Measurements from ENCODE around the gene MAP2K3. TPM values are rescaled to one million over a fixed set of nuclear protein-coding genes. Genes with fewer than 3 reads are reported as not detected.

Gene MAP2K3
- polyA plus RNA-seq, 1 donor from 2014 or later, result 5.3 TPM

- Histone ChIP-seq H3K27me3 (ENCODE audit: insufficient read depth, low read depth, low read length) (no peaks in the 10 kb centered on the region), H3K4me3 (ENCODE audit: low read length) (no peak overlapping the region), H3K9me2 (ENCODE audit: insufficient read depth, low read length) (no peaks in the 10 kb centered on the region), H2AFZ (ENCODE audit: low read depth, low read length) (no peak overlapping the region), H3K36me3 (ENCODE audit: insufficient read depth, low read length) (no peaks in the 10 kb centered on the region), H3F3A (ENCODE audit: insufficient read depth, low read length, poor library complexity, severe bottlenecking) (no peaks in the 10 kb centered on the region), H4K20me1 (ENCODE audit: insufficient read depth) (no peaks in the 10 kb centered on the region), H3K4me2 (ENCODE audit: low read length) (no peak overlapping the region), H3K27ac (ENCODE audit: low read length) (no peak overlapping the region), H3K9me3 (ENCODE audit: low read length) (no peaks in the 10 kb centered on the region), H3K9ac (ENCODE audit: low read length) (no peak overlapping the region), H3K79me2 (replicated peaks; ENCODE audit: insufficient read depth, low read length) (no peaks in the 10 kb centered on the region)
- TF ChIP-seq MXI1 (conservative IDR thresholded peaks at IDR 0.05; ENCODE audit: poor library complexity, severe bottlenecking), result no peak
- TF ChIP-seq POLR2AphosphoS5 (IDR thresholded peaks at IDR 0.05), result no peak
- no peak for TF ChIP-seq TAF1 (IDR thresholded peaks at IDR 0.05; ENCODE audit: low read depth)
- TF ChIP-seq SMC3 (conservative IDR thresholded peaks at IDR 0.05; ENCODE audit: poor library complexity), result no peak
- TF ChIP-seq CTCF (IDR thresholded peaks at IDR 0.05; ENCODE audit: poor library complexity, severe bottlenecking), result no peak
- TF ChIP-seq EP300 (conservative IDR thresholded peaks at IDR 0.05; ENCODE audit: poor library complexity, severe bottlenecking), result no peak
- TF ChIP-seq REST (IDR thresholded peaks at IDR 0.05; ENCODE audit: borderline replicate concordance), result no peak
- no peak for TF ChIP-seq EZH2 (IDR thresholded peaks at IDR 0.05; ENCODE audit: borderline replicate concordance, insufficient read depth, low read length, poor library complexity, severe bottlenecking)
- TF ChIP-seq RAD21 (conservative IDR thresholded peaks at IDR 0.05), result no peak
Measured at GRCh38 chr17:21297597-21297996, 13.1 kb downstream of the MAP2K3 start.

GRCh38 chr17:21298056-21298982 lies 13.8 kb downstream of the MAP2K3 start:
- Histone ChIP-seq H3K4me3 (ENCODE audit: low read length) (no peak overlapping the region), H3K9me2 (ENCODE audit: insufficient read depth, low read length) (no peaks in the 10 kb centered on the region), H3K27me3 (ENCODE audit: insufficient read depth, low read depth, low read length) (no peaks in the 10 kb centered on the region), H3K9me3 (ENCODE audit: low read length) (no peaks in the 10 kb centered on the region), H3K79me2 (replicated peaks; ENCODE audit: insufficient read depth, low read length) (no peaks in the 10 kb centered on the region), H3K9ac (ENCODE audit: low read length) (no peak overlapping the region), H3K27ac (ENCODE audit: low read length) (no peak overlapping the region), H3F3A (ENCODE audit: insufficient read depth, low read length, poor library complexity, severe bottlenecking) (no peaks in the 10 kb centered on the region), H3K36me3 (ENCODE audit: insufficient read depth, low read length) (no peaks in the 10 kb centered on the region), H3K4me2 (ENCODE audit: low read length) (no peak overlapping the region), H4K20me1 (ENCODE audit: insufficient read depth) (no peaks in the 10 kb centered on the region), H2AFZ (ENCODE audit: low read depth, low read length) (no peak overlapping the region)
- no peak for TF ChIP-seq RAD21 (conservative IDR thresholded peaks at IDR 0.05)
- TF ChIP-seq MXI1 (conservative IDR thresholded peaks at IDR 0.05; ENCODE audit: poor library complexity, severe bottlenecking), result no peak
- no peak for TF ChIP-seq REST (IDR thresholded peaks at IDR 0.05; ENCODE audit: borderline replicate concordance)
- TF ChIP-seq CTCF (IDR thresholded peaks at IDR 0.05; ENCODE audit: poor library complexity, severe bottlenecking), result no peak
- TF ChIP-seq TAF1 (IDR thresholded peaks at IDR 0.05; ENCODE audit: low read depth), result no peak
- no peak for TF ChIP-seq POLR2AphosphoS5 (IDR thresholded peaks at IDR 0.05)
- TF ChIP-seq SMC3 (conservative IDR thresholded peaks at IDR 0.05; ENCODE audit: poor library complexity), result no peak
- TF ChIP-seq EZH2 (IDR thresholded peaks at IDR 0.05; ENCODE audit: borderline replicate concordance, insufficient read depth, low read length, poor library complexity, severe bottlenecking), result no peak
- no peak for TF ChIP-seq EP300 (conservative IDR thresholded peaks at IDR 0.05; ENCODE audit: poor library complexity, severe bottlenecking)

Measured in neural cell (in vitro differentiated cells).